LNCaP clone FGC (cell line): ENCODE measurements around the gene GORASP2.
"Not testable (repeated sequence)": the region's sequence is repeated elsewhere in the genome, so short reads cannot be mapped to it uniquely, and the experiment has no call there.

ENCODE experiments used
- DNase-seq: peaks from one replicate; pipeline ENCODE4 v3.0.0-alpha.2; 2011; ENCODE audit warnings: low read depth
- H3K4me3 ChIP-seq: 2 replicates; pipeline ENCODE4 v1.5.1; 2011; ENCODE audit warnings: mild to moderate bottlenecking, low read depth, low read length, control low read depth
- CTCF ChIP-seq: IDR thresholded peaks from 2 replicates; pipeline ENCODE4 v1.5.1; 2012; ENCODE audit warnings: mild to moderate bottlenecking; ENCODE audit not compliant: control insufficient read depth, insufficient read depth; ENCODE audit errors: extremely low read depth

The GORASP2 gene

GRCh38 chr2:170911314-170911889 is 17.7 kb upstream of the GORASP2 start:
- TF ChIP-seq CTCF: no peak
- no peak overlapping the region for H3K4me3 ChIP-seq
- no peak for DNase-seq

- DNase-seq, H3K4me3 ChIP-seq: not testable (repeated sequence)
Observed at GRCh38 chr2:170914994-170915666, 13.9 kb upstream of the GORASP2 start.

GRCh38 chr2:170917219-170917913 is 11.7 kb upstream of the GORASP2 start:
- no peak for TF ChIP-seq CTCF
- no peak for DNase-seq
- H3K4me3 ChIP-seq: no peak overlapping the region

GRCh38 chr2:170917957-170918356 is 11.1 kb upstream of the GORASP2 start:
- TF ChIP-seq CTCF: no peak
- no peak for DNase-seq
- H3K4me3 ChIP-seq: no peak overlapping the region

GRCh38 chr2:170921873-170922272 is 7.2 kb upstream of the GORASP2 start:
- H3K4me3 ChIP-seq, DNase-seq: not testable (repeated sequence)

GRCh38 chr2:170922634-170923494 is 6.2 kb upstream of the GORASP2 start:
- TF ChIP-seq CTCF: no peak
- no peak for DNase-seq
- no peak overlapping the region for H3K4me3 ChIP-seq

GRCh38 chr2:170923799-170924198 is 5.3 kb upstream of the GORASP2 start:
- no peak overlapping the region for H3K4me3 ChIP-seq
- no peak for DNase-seq
- TF ChIP-seq CTCF: no peak
